Measurements from ENCODE around the gene CCDC142. TPM values are rescaled to one million over a fixed set of nuclear protein-coding genes. Genes with fewer than 3 reads are reported as not detected.

Gene CCDC142
- total RNA-seq, result 100 to 1,000 TPM in 1 of 4 donors, 10 to 100 TPM in 3; 60.6 to 132 (median 94.7) TPM

DNA sequence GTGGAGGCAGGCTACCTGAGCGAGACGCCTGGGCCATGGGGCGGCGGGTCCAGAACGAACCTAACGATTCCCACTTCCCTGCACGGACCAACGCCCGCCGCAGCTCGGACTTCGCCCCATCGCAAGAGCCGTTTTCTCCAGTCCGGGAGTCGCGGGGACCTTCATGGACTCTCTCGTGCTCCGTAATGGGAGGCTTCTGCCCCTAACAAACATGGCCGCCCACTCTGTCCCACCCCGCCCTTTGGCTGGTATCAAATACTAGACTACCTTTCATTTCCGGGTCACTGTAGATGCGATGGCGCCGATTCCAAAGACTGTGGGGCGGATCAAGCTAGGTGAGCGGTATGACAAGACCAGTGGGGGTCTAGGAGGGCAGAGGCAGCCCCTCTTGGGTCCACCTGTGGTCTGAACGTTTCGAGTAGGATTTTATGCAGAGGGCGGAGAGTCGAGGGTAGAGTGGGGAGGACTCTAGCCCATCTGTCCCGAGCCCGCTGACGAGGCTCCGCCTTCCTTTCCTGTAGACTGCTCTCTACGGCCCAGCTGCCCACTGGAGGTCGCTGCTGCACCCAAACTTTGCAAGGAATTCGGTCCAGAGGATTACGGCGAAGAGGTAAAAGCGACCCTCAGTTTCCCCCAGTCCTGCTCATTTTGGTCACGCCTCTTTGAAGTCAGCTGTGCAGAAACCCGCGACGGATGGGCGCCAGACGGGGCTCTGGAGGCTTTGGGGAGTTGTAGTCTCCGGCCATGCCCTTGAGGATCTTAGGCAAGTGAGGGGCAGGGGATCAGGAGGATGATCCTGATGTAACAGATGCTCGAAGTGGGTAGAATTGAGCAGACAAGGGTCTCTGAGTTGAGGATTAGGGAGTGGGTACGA lies at the start of gene CCDC142, which contains the start of gene TTC31:
CCDC142 (minus strand) TSS at position 198 of the 874 bp plus-strand sequence; CDS start at position 37, 161 bp downstream.
TTC31 (plus strand) TSS at position 281 of the 874 bp plus-strand sequence; CDS start at position 296, 15 bp downstream.
- Histone ChIP-seq H3K27ac (peak within 1 kb of the TSS; percentile 86 to 93 (median 92)), H3K27me3 (no peaks in the 10 kb centered on the region), H3K9me3 (no peaks in the 10 kb centered on the region), H3K4me3 (peak within 1 kb of the TSS; percentile 77 to 87 (median 80)), H3K4me1 (peaks cover 0 to 31% (median 13%) of the 10 kb centered on the region in 4 donors), H3K36me3 (peaks cover 0 to 44% (median 0%) of the 10 kb centered on the region in 3 donors)
- peak; percentile 96 to 99 (median 97) for DNase-seq
- peak; percentile 73 to 94 (median 90) for TF ChIP-seq CTCF (IDR thresholded peaks at IDR 0.05)
- TF ChIP-seq POLR2A (IDR thresholded peaks at IDR 0.05), result peak; percentile 56 to 63

- DNase-seq, result no peak
- TF ChIP-seq CTCF (IDR thresholded peaks at IDR 0.05) (peak in 3 of 6 experiments; percentile 56 to 76 (median 60)), POLR2A (IDR thresholded peaks at IDR 0.05) (no peak)
- H3K4me1 ChIP-seq, result peaks cover 0 to 22% (median 11%) of the 10 kb centered on the region in 4 donors
These were observed 49.4 kb upstream of the CCDC142 start for GRCh38 chr2:74532222-74532621.

DNA sequence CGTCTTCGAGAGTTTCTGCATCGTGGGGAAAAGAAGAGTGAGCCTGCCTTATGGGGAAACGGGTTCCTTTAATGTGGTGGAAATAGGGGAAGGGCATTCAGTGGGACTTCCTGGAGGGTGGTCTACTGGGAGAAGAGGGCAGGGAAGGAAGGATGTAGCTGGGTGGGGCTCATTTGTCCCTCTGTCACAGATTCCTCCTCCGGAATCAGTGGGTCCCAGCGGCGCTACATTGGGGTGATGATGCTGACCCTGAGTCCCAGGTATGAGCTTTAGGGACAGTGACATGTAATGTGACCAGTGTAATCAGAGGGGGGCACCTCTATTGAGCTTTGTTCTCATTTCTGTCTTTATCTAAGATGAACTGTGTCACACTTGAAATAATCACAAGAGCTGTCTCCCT lies 48.9 kb upstream of the CCDC142 start:
- no peak overlapping the region for H3K4me3 ChIP-seq
- DNase-seq, result no peak
- TF ChIP-seq POLR2A (IDR thresholded peaks at IDR 0.05) (no peak), CTCF (IDR thresholded peaks at IDR 0.05) (no peak)
- no peaks in the 10 kb centered on the region for H3K9me3 ChIP-seq
- peaks cover 0 to 26% (median 0%) of the 10 kb centered on the region in 3 donors for H3K36me3 ChIP-seq
- peaks cover 0 to 22% (median 11%) of the 10 kb centered on the region in 4 donors for H3K4me1 ChIP-seq
- no peaks in the 10 kb centered on the region for H3K27me3 ChIP-seq
- no peak overlapping the region for H3K27ac ChIP-seq

More at GRCh38 chr2:74532222-74532621, 49.4 kb upstream of the CCDC142 start:
- Histone ChIP-seq H3K27ac (no peak overlapping the region), H3K36me3 (peaks cover 0 to 20% (median 0%) of the 10 kb centered on the region in 3 donors), H3K27me3 (no peaks in the 10 kb centered on the region), H3K4me3 (no peak overlapping the region), H3K9me3 (no peaks in the 10 kb centered on the region)

DNA sequence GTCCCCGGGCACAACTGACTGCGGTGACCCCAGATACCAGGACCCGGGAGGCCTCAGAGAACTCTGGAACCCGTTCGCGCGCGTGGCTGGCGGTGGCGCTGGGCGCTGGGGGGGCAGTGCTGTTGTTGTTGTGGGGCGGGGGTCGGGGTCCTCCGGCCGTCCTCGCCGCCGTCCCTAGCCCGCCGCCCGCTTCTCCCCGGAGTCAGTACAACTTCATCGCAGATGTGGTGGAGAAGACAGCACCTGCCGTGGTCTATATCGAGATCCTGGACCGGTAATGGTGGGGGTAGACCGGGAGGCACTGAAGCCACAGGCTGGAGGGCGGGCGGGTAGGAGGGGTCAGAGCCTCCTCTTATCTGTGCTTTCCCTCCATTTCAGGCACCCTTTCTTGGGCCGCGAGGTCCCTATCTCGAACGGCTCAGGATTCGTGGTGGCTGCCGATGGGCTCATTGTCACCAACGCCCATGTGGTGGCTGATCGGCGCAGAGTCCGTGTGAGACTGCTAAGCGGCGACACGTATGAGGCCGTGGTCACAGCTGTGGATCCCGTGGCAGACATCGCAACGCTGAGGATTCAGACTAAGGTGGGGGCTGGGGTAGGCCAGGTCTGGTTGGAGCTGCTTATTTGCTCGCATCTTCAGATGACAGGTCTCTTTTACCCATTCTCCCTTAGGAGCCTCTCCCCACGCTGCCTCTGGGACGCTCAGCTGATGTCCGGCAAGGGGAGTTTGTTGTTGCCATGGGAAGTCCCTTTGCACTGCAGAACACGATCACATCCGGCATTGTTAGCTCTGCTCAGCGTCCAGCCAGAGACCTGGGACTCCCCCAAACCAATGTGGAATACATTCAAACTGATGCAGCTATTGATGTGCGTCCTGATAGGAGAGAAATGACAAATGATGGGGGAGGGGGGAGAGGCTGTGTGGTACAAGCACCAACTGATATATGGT lies 47.7 kb upstream of the CCDC142 start:
- Histone ChIP-seq H3K4me1 (peaks cover 0 to 22% (median 11%) of the 10 kb centered on the region in 4 donors), H3K4me3 (peak overlapping the region; percentile 58 to 92 (median 76)), H3K27ac (peak overlapping the region; percentile 77 to 94 (median 92)), H3K9me3 (no peaks in the 10 kb centered on the region), H3K27me3 (no peaks in the 10 kb centered on the region), H3K36me3 (peaks cover 0 to 30% (median 0%) of the 10 kb centered on the region in 3 donors)
- peak; percentile 54 to 78 (median 70) for DNase-seq
- no peak for TF ChIP-seq POLR2A (IDR thresholded peaks at IDR 0.05)

- H3K36me3 ChIP-seq, result peaks cover 0 to 30% (median 0%) of the 10 kb centered on the region in 3 donors
- peaks cover 0 to 22% (median 11%) of the 10 kb centered on the region in 4 donors for H3K4me1 ChIP-seq
- H3K4me3 ChIP-seq, result peak within 1 kb of the TSS; percentile 58 to 92 (median 76)
- TF ChIP-seq POLR2A (IDR thresholded peaks at IDR 0.05) (peak; percentile 79 to 83), CTCF (IDR thresholded peaks at IDR 0.05) (peak in 1 of 6 experiments; percentile 1)
- no peaks in the 10 kb centered on the region for H3K9me3 ChIP-seq
- peak within 1 kb of the TSS; percentile 77 to 94 (median 92) for H3K27ac ChIP-seq
- H3K27me3 ChIP-seq, result no peaks in the 10 kb centered on the region
- peak; percentile 98 to 99 (median 98) for DNase-seq
These were observed 46.8 kb upstream of the CCDC142 start, which contains the start of the genes AUP1 and HTRA2 for GRCh38 chr2:74529357-74530238. TSS of gene AUP1 (minus strand) at chr2:74529706. CDS start at chr2:74529629, 77 bp downstream. TSS of gene HTRA2 (plus strand) at chr2:74529933. CDS start at chr2:74530007, 74 bp downstream.

Measured in Peyer's patch (tissue), 4 donors.